Measurements from ENCODE around the gene NAT8. TPM values are rescaled to one million over a fixed set of nuclear protein-coding genes. Genes with fewer than 3 reads are reported as not detected.
"Not testable (repeated sequence)": the region's sequence is repeated elsewhere in the genome, so short reads cannot be mapped to it uniquely, and the experiment has no call there.

Gene NAT8
- total RNA-seq, 4 donors from 2014 or later, result not detected

- TF ChIP-seq EP300 (IDR thresholded peaks at IDR 0.05) (no peak), CTCF (IDR thresholded peaks at IDR 0.05) (no peak), POLR2A (IDR thresholded peaks at IDR 0.05) (no peak), POLR2AphosphoS5 (IDR thresholded peaks at IDR 0.05) (no peak)
- DNase-seq (ENCODE audit: low spot score in 2 of 2), result no peak
- no peaks in the 10 kb centered on the region for H3K4me1 ChIP-seq
- no peaks in the 10 kb centered on the region for H3K36me3 ChIP-seq
- no peaks in the 10 kb centered on the region for H3K27me3 ChIP-seq
- no peak overlapping the region for H3K27ac ChIP-seq
- H3K9me3 ChIP-seq, result no peaks in the 10 kb centered on the region
- no peak overlapping the region for H3K4me3 ChIP-seq
These were observed 27.2 kb downstream of the NAT8 start for GRCh38 chr2:73614997-73615396.

GRCh38 chr2:73614105-73614504 lies 28.1 kb downstream of the NAT8 start:
- WGBS, result 78% methylated on average over 3 of the region's 3 CpGs
- TF ChIP-seq CTCF (IDR thresholded peaks at IDR 0.05), result no peak
- TF ChIP-seq EP300 (IDR thresholded peaks at IDR 0.05), result no peak
- TF ChIP-seq POLR2AphosphoS5 (IDR thresholded peaks at IDR 0.05), result no peak
- no peak for TF ChIP-seq POLR2A (IDR thresholded peaks at IDR 0.05)
- Histone ChIP-seq H3K4me1 (no peaks in the 10 kb centered on the region), H3K4me3 (no peak overlapping the region), H3K9me3 (no peaks in the 10 kb centered on the region), H3K27me3 (no peaks in the 10 kb centered on the region), H3K36me3 (peaks cover under 1% of the 10 kb centered on the region), H3K27ac (no peak overlapping the region)
- no peak for DNase-seq (ENCODE audit: low spot score in 2 of 2)

- H3K9me3 ChIP-seq, result no peaks in the 10 kb centered on the region
- TF ChIP-seq EP300 (IDR thresholded peaks at IDR 0.05), result no peak
- no peak for TF ChIP-seq POLR2A (IDR thresholded peaks at IDR 0.05)
- TF ChIP-seq POLR2AphosphoS5 (IDR thresholded peaks at IDR 0.05), result no peak
- no peak for TF ChIP-seq CTCF (IDR thresholded peaks at IDR 0.05)
- DNase-seq (ENCODE audit: low spot score in 2 of 2), result no peak
- H3K27ac ChIP-seq, result no peak overlapping the region
- no peaks in the 10 kb centered on the region for H3K4me1 ChIP-seq
- WGBS, result 85% methylated on average over 1 of the region's 1 CpG
- no peaks in the 10 kb centered on the region for H3K27me3 ChIP-seq
- peaks cover 4% of the 10 kb centered on the region for H3K36me3 ChIP-seq
- H3K4me3 ChIP-seq, result no peak overlapping the region
These were observed 30.4 kb downstream of the NAT8 start for GRCh38 chr2:73611867-73612266.

- WGBS, result 94% methylated on average over 4 of the region's 4 CpGs
- DNase-seq (ENCODE audit: low spot score in 2 of 2), result no peak
- H3K4me3 ChIP-seq, result no peak overlapping the region
- H3K27me3 ChIP-seq, result no peaks in the 10 kb centered on the region
- H3K4me1 ChIP-seq, result no peaks in the 10 kb centered on the region
- no peaks in the 10 kb centered on the region for H3K9me3 ChIP-seq
- TF ChIP-seq POLR2AphosphoS5 (IDR thresholded peaks at IDR 0.05) (no peak), CTCF (IDR thresholded peaks at IDR 0.05) (no peak), POLR2A (IDR thresholded peaks at IDR 0.05) (no peak), EP300 (IDR thresholded peaks at IDR 0.05) (no peak)
- H3K36me3 ChIP-seq, result peaks cover 4% of the 10 kb centered on the region
- no peak overlapping the region for H3K27ac ChIP-seq
These were observed 31.0 kb downstream of the NAT8 start for GRCh38 chr2:73611193-73611592.

- TF ChIP-seq CTCF (IDR thresholded peaks at IDR 0.05) (no peak), EP300 (IDR thresholded peaks at IDR 0.05) (no peak), POLR2AphosphoS5 (IDR thresholded peaks at IDR 0.05) (no peak), POLR2A (IDR thresholded peaks at IDR 0.05) (no peak)
- Histone ChIP-seq H3K27me3 (no peaks in the 10 kb centered on the region), H3K4me1 (no peaks in the 10 kb centered on the region), H3K36me3 (peaks cover 4% of the 10 kb centered on the region), H3K9me3 (no peaks in the 10 kb centered on the region), H3K4me3 (no peak overlapping the region), H3K27ac (no peak overlapping the region)
- no peak for DNase-seq (ENCODE audit: low spot score in 2 of 2)
- WGBS, result 79% methylated on average over 3 of the region's 3 CpGs
These were observed 32.1 kb downstream of the NAT8 start for GRCh38 chr2:73610111-73610510.

GRCh38 chr2:73604589-73604988 lies 37.6 kb downstream of the NAT8 start:
- H3K27ac ChIP-seq; H3K4me1 ChIP-seq; H3K27me3 ChIP-seq; DNase-seq (ENCODE audit: low spot score in 2 of 2); H3K9me3 ChIP-seq; H3K4me3 ChIP-seq: not testable (repeated sequence)
- WGBS, result 85% methylated on average over 2 of the region's 2 CpGs
- peaks cover 20% of the 10 kb centered on the region for H3K36me3 ChIP-seq

GRCh38 chr2:73603099-73603588 lies 39.1 kb downstream of the NAT8 start:
- peaks cover 16% of the 10 kb centered on the region for H3K36me3 ChIP-seq
- not testable (repeated sequence) for H3K27ac ChIP-seq; DNase-seq (ENCODE audit: low spot score in 2 of 2); H3K4me3 ChIP-seq; H3K9me3 ChIP-seq; H3K27me3 ChIP-seq; H3K4me1 ChIP-seq
- WGBS, result 71% methylated on average over 4 of the region's 4 CpGs

Measured in suprapubic skin (tissue), 4 donors.